Activated T-cell treated with anti-CD3 and anti-CD28 coated beads, Interleukin-2, amount 50 U/mL, for 72 hours (primary cell): Measurements from ENCODE around the gene AK1. TPM values are rescaled to one million over a fixed set of nuclear protein-coding genes. Genes with fewer than 3 reads are reported as not detected.

ENCODE experiments used
- ATAC-seq, 2 donors: fragments of 150-1000 bp; cut with Tn5 transposase; replicated peaks in 1 of 2; 2 replicates each; pipeline ENCODE4 v1.10.0; 2021; ENCODE audit warnings: moderate library complexity in 2 of 2, mild to moderate bottlenecking in 1 of 2
- DNase-seq, 2 donors: peaks; one replicate each; pipeline ENCODE4 v3.0.0; 2021 to 2022; ENCODE audit warnings: mixed read lengths in 1 of 2
- H3K27ac Mint-ChIP-seq: one replicate; pipeline ENCODE4 v1.8.0; 2022; ENCODE audit warnings: mild to moderate bottlenecking, moderate library complexity, mixed read lengths
- H3K27me3 Mint-ChIP-seq: one replicate; pipeline ENCODE4 v1.8.0; 2022; ENCODE audit warnings: low read depth, mixed read lengths
- H3K36me3 Mint-ChIP-seq, 2 donors: one replicate each; pipeline ENCODE4 v1.8.0; 2022; ENCODE audit warnings: mixed read lengths in 2 of 2, mild to moderate bottlenecking in 1 of 2; ENCODE audit not compliant: insufficient read depth in 2 of 2
- H3K4me1 Mint-ChIP-seq: one replicate; pipeline ENCODE4 v1.8.0; 2022; ENCODE audit warnings: low read depth, mixed read lengths
- H3K4me3 Mint-ChIP-seq, 2 donors: one replicate each; pipeline ENCODE4 v1.8.0; 2022; ENCODE audit warnings: mild to moderate bottlenecking in 2 of 2, mixed read lengths in 2 of 2, moderate library complexity in 2 of 2
- H3K9me3 Mint-ChIP-seq, 2 donors: one replicate each; pipeline ENCODE4 v1.8.0; 2022; ENCODE audit warnings: mixed read lengths in 2 of 2
- total RNA-seq, 2 donors: library from RNA; stranded (reverse); gene quantifications; one replicate each; pipeline ENCODE4 v1.2.3, GENCODE V29; 2022

Gene AK1
- total RNA-seq, 2 donors from 2014 or later, result 37.7 to 41.9 TPM

GRCh38 chr9:127866535-127866934 is 10.9 kb downstream of the AK1 start:
- Mint-ChIP-seq H3K36me3 (peaks cover 1 to 2% of the 10 kb centered on the region in 2 donors), H3K4me3 (no peak overlapping the region), H3K27ac (no peak overlapping the region), H3K27me3 (no peaks in the 10 kb centered on the region), H3K9me3 (no peaks in the 10 kb centered on the region), H3K4me1 (peaks cover 29% of the 10 kb centered on the region)
- ATAC-seq, result no peak
- DNase-seq, result no peak

- Mint-ChIP-seq H3K27me3 (no peaks in the 10 kb centered on the region), H3K4me3 (peak overlapping the region; percentile 3 to 4), H3K27ac (no peak overlapping the region), H3K9me3 (no peaks in the 10 kb centered on the region), H3K36me3 (peaks cover 1 to 2% of the 10 kb centered on the region in 2 donors), H3K4me1 (peaks cover 29% of the 10 kb centered on the region)
- ATAC-seq (peak; percentile 80 to 81), DNase-seq (peak; percentile 57 to 70)
These were observed 11.6 kb downstream of the AK1 start for GRCh38 chr9:127865645-127866464.

- no peak overlapping the region for H3K4me3 Mint-ChIP-seq
- no peaks in the 10 kb centered on the region for H3K27me3 Mint-ChIP-seq
- peaks cover 1 to 2% of the 10 kb centered on the region in 2 donors for H3K36me3 Mint-ChIP-seq
- no peak for ATAC-seq
- peaks cover 29% of the 10 kb centered on the region for H3K4me1 Mint-ChIP-seq
- H3K9me3 Mint-ChIP-seq, result no peaks in the 10 kb centered on the region
- no peak for DNase-seq
- H3K27ac Mint-ChIP-seq, result no peak overlapping the region
These were observed 14.3 kb downstream of the AK1 start for GRCh38 chr9:127863191-127863621.

GRCh38 chr9:127862075-127863011 is 15.1 kb downstream of the AK1 start:
- Mint-ChIP-seq H3K27me3 (no peaks in the 10 kb centered on the region), H3K4me3 (no peak overlapping the region), H3K9me3 (no peaks in the 10 kb centered on the region), H3K36me3 (peaks cover 1 to 2% of the 10 kb centered on the region in 2 donors), H3K27ac (no peak overlapping the region), H3K4me1 (peaks cover 33% of the 10 kb centered on the region)
- DNase-seq, result peak; percentile 36 to 47
- peak in 1 of 2 donors; percentile 31 for ATAC-seq

DNA sequence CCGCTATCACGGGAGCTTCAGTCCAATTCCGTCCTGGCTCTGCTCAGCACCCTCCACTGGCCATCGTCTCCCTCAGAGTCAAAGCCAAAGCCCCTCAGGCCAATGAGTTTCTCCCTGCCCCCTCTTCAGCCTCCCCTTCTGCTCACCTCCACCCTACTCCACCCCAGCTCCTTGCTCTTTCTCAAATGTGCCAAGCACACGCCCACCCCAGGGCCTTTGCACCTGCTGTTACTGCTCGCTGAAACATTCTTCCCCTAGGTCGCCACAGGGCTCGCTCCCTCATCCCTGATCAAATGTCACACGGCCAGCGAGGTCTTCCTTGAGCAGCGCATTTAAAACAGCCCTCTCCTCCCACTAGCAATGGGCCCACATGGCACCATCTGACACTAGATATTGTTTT is 16.7 kb downstream of the AK1 start:
- DNase-seq (no peak), ATAC-seq (no peak)
- H3K27me3 Mint-ChIP-seq, result no peaks in the 10 kb centered on the region
- no peak overlapping the region for H3K27ac Mint-ChIP-seq
- peaks cover 1% of the 10 kb centered on the region in 2 donors for H3K36me3 Mint-ChIP-seq
- H3K4me3 Mint-ChIP-seq, result no peak overlapping the region
- H3K4me1 Mint-ChIP-seq, result peaks cover 29% of the 10 kb centered on the region
- H3K9me3 Mint-ChIP-seq, result no peaks in the 10 kb centered on the region

- Mint-ChIP-seq H3K36me3 (peaks cover 0 to 1% of the 10 kb centered on the region in 2 donors), H3K9me3 (no peaks in the 10 kb centered on the region), H3K27me3 (no peaks in the 10 kb centered on the region), H3K27ac (no peak overlapping the region), H3K4me1 (peaks cover 28% of the 10 kb centered on the region), H3K4me3 (no peak overlapping the region)
- DNase-seq, result no peak
- ATAC-seq, result no peak
These were observed 17.2 kb downstream of the AK1 start for GRCh38 chr9:127860260-127860659.

- no peak for DNase-seq
These were observed 19.4 kb downstream of the AK1 start for GRCh38 chr9:127858041-127858512.

DNA sequence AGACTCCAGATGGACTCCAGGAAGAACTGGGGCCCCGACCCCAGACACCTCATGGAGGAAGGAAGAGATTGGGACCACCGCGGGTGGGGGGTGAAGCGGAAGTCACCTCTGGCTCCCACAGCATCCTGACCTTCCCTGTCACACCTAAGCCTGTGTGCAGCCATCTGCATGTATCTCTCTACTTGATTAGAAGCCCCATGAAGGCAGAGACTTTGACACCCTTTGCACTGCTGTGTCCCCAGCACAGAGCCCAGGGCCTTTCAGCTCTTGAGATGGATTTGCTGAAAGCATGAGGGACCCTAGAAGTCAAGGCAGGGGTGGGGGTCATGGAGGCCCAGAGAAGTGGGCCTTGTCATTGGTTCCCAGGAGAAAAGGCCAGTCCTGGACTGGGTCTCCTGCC is 20.2 kb downstream of the AK1 start:
- no peak overlapping the region for H3K27ac Mint-ChIP-seq
- peaks cover 34% of the 10 kb centered on the region for H3K4me1 Mint-ChIP-seq
- ATAC-seq, result no peak
- no peaks in the 10 kb centered on the region for H3K27me3 Mint-ChIP-seq
- no peak for DNase-seq
- H3K36me3 Mint-ChIP-seq, result no peaks in the 10 kb centered on the region
- no peaks in the 10 kb centered on the region for H3K9me3 Mint-ChIP-seq
- H3K4me3 Mint-ChIP-seq, result no peak overlapping the region

More at GRCh38 chr9:127858041-127858512, 19.4 kb downstream of the AK1 start:
- no peaks in the 10 kb centered on the region for H3K36me3 Mint-ChIP-seq
- peak overlapping the region; percentile 63 for H3K27ac Mint-ChIP-seq
- no peaks in the 10 kb centered on the region for H3K9me3 Mint-ChIP-seq
- peaks cover 33% of the 10 kb centered on the region for H3K4me1 Mint-ChIP-seq
- H3K27me3 Mint-ChIP-seq, result no peaks in the 10 kb centered on the region
- H3K4me3 Mint-ChIP-seq, result no peak overlapping the region
- no peak for ATAC-seq

- Mint-ChIP-seq H3K4me1 (peaks cover 40% of the 10 kb centered on the region), H3K9me3 (no peaks in the 10 kb centered on the region), H3K36me3 (no peaks in the 10 kb centered on the region), H3K27ac (no peak overlapping the region), H3K27me3 (no peaks in the 10 kb centered on the region), H3K4me3 (no peak overlapping the region)
- ATAC-seq, result no peak
- DNase-seq, result no peak
These were observed 20.8 kb downstream of the AK1 start for GRCh38 chr9:127856729-127857116.

DNA sequence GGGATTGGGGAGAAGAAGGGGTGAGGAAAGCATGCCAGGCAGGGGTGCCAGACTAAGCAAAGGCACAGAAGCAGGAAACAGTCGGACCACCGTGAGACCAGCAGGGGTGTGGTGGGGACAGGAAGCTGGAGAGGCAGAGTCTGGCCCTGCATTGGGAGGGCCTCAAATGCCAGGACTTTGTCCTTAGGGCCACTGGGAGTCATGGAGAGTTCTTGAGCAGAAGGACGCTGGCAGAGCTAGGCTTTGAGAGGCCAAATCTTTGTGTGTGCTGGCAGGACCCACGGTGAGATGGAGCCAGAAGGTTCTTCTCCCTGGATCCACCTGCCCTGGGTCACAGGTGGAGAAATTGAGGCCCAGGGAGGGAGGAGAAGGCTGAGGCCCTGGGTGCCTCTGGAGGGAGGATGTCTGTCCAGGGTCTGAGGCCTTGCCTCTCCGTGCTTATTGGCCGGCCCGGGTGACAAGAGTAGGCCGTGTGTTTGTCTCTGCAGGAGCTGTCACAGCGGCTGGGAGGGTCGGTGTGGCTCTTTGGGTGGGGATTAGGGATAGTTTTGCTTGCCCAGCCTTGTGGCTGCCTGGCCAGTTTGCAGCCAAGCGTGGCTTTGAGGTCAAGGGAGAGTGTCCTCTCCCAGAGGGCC is 21.3 kb downstream of the AK1 start:
- H3K9me3 Mint-ChIP-seq, result no peaks in the 10 kb centered on the region
- no peak overlapping the region for H3K4me3 Mint-ChIP-seq
- DNase-seq (no peak), ATAC-seq (no peak)
- H3K36me3 Mint-ChIP-seq, result no peaks in the 10 kb centered on the region
- H3K27ac Mint-ChIP-seq, result no peak overlapping the region
- no peaks in the 10 kb centered on the region for H3K27me3 Mint-ChIP-seq
- H3K4me1 Mint-ChIP-seq, result peaks cover 43% of the 10 kb centered on the region

GRCh38 chr9:127855522-127855921 is 22.0 kb downstream of the AK1 start:
- Mint-ChIP-seq H3K27ac (peak overlapping the region; percentile 70), H3K9me3 (peaks cover 0 to 2% of the 10 kb centered on the region in 2 donors), H3K27me3 (no peaks in the 10 kb centered on the region), H3K4me3 (peak overlapping the region; percentile 29 to 51), H3K4me1 (peaks cover 43% of the 10 kb centered on the region), H3K36me3 (peaks cover 1 to 2% of the 10 kb centered on the region in 2 donors)
- no peak for DNase-seq
- no peak for ATAC-seq

DNA sequence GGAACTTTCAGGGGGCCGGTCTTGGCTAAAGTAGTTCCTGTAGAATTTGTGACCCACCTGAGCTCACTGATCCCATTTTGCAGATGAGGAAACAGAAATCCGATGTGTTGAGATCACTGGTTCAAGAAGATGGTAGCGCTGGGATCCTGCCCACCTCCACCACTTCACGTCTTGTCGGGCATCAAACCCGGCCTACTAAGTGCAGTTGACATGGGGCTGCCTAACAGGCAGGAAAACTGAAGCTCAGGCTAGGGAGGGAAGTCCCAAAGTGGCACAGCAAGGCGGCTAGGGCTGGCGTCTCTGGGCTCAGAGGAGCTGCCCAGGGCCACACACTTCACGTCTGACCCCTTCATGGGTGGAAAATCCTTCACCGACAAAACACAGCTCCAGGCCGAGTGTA is 22.5 kb downstream of the AK1 start:
- peaks cover 1 to 5% of the 10 kb centered on the region in 2 donors for H3K36me3 Mint-ChIP-seq
- H3K4me3 Mint-ChIP-seq, result peak overlapping the region; percentile 29 to 49
- ATAC-seq (no peak), DNase-seq (no peak)
- no peak overlapping the region for H3K27ac Mint-ChIP-seq
- H3K27me3 Mint-ChIP-seq, result no peaks in the 10 kb centered on the region
- H3K9me3 Mint-ChIP-seq, result peaks cover 1 to 3% of the 10 kb centered on the region in 2 donors
- peaks cover 43% of the 10 kb centered on the region for H3K4me1 Mint-ChIP-seq
